HL-60 (cell line): ENCODE measurements around the gene CFLAR.

Experiments
- DNase-seq, 2 experiments: peaks; one replicate each; pipeline ENCODE4 v3.0.0-alpha.2; 2010 to 2020; ENCODE audit warnings: low read depth in 1 of 2, low spot score in 1 of 2
- H3K27ac ChIP-seq: fragments of 250-450 bp; sonication (Bioruptor Pico); replicated peaks from 2 replicates; pipeline ENCODE4 v1.5.1; 2020; ENCODE audit warnings: mild to moderate bottlenecking, moderate library complexity
- H3K27me3 ChIP-seq: fragments of 250-450 bp; sonication (Bioruptor Pico); 2 replicates; pipeline ENCODE4 v1.5.1; 2021; ENCODE audit warnings: mild to moderate bottlenecking, moderate library complexity; ENCODE audit not compliant: insufficient read depth, poor library complexity, severe bottlenecking
- H3K4me3 ChIP-seq: replicated peaks from 2 replicates; pipeline ENCODE4 v1.5.1; 2011; ENCODE audit warnings: mild to moderate bottlenecking, control low read depth, low read length; ENCODE audit not compliant: insufficient read depth
- GABPA ChIP-seq: IDR thresholded peaks from 2 replicates; pipeline ENCODE4 v1.6.1; 2012; ENCODE audit warnings: low read depth
- POLR2AphosphoS5 ChIP-seq: IDR thresholded peaks from 2 replicates; pipeline ENCODE4 v1.6.1; 2012; ENCODE audit warnings: low read depth
- SPI1 ChIP-seq: IDR thresholded peaks from 2 replicates; pipeline ENCODE4 v1.6.1; 2012; ENCODE audit warnings: low read depth, mild to moderate bottlenecking, borderline replicate concordance
- TF ChIP-seq, protein P1 (sequence below): IDR thresholded peaks from 2 replicates; pipeline ENCODE4 v1.6.1; 2012; ENCODE audit warnings: low read depth; ENCODE audit not compliant: insufficient replicate concordance
- TF ChIP-seq, protein P2 (sequence below): IDR thresholded peaks from one replicate; pipeline ENCODE4 v1.5.1; 2011; ENCODE audit warnings: low read length, control low read depth, inconsistent platforms; ENCODE audit not compliant: insufficient read depth

The CFLAR gene

DNA sequence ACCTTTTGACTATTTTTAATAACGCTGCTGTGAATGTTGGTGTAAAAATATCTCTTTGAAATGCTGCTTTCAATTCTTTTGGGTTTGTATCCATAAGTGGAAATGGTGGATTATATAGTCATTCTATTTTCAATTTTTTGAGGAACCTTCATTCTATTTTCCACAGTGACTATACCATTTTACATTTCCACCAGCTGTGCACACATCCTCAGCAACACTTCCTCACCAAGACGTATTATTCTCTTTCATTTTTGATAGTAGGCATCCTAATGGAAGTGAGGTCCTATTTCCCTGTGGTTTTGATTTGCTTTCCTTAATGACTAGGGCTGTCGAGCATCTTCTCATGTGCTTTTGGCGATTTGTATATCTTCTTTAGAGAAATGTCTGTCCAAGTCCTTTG lies 81.8 kb downstream of the CFLAR start:
- TF ChIP-seq SPI1 (no peak), GABPA (no peak), POLR2AphosphoS5 (no peak)
- TF ChIP-seq, protein P1, sequence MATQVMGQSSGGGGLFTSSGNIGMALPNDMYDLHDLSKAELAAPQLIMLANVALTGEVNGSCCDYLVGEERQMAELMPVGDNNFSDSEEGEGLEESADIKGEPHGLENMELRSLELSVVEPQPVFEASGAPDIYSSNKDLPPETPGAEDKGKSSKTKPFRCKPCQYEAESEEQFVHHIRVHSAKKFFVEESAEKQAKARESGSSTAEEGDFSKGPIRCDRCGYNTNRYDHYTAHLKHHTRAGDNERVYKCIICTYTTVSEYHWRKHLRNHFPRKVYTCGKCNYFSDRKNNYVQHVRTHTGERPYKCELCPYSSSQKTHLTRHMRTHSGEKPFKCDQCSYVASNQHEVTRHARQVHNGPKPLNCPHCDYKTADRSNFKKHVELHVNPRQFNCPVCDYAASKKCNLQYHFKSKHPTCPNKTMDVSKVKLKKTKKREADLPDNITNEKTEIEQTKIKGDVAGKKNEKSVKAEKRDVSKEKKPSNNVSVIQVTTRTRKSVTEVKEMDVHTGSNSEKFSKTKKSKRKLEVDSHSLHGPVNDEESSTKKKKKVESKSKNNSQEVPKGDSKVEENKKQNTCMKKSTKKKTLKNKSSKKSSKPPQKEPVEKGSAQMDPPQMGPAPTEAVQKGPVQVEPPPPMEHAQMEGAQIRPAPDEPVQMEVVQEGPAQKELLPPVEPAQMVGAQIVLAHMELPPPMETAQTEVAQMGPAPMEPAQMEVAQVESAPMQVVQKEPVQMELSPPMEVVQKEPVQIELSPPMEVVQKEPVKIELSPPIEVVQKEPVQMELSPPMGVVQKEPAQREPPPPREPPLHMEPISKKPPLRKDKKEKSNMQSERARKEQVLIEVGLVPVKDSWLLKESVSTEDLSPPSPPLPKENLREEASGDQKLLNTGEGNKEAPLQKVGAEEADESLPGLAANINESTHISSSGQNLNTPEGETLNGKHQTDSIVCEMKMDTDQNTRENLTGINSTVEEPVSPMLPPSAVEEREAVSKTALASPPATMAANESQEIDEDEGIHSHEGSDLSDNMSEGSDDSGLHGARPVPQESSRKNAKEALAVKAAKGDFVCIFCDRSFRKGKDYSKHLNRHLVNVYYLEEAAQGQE: no peak
- TF ChIP-seq, protein P2, sequence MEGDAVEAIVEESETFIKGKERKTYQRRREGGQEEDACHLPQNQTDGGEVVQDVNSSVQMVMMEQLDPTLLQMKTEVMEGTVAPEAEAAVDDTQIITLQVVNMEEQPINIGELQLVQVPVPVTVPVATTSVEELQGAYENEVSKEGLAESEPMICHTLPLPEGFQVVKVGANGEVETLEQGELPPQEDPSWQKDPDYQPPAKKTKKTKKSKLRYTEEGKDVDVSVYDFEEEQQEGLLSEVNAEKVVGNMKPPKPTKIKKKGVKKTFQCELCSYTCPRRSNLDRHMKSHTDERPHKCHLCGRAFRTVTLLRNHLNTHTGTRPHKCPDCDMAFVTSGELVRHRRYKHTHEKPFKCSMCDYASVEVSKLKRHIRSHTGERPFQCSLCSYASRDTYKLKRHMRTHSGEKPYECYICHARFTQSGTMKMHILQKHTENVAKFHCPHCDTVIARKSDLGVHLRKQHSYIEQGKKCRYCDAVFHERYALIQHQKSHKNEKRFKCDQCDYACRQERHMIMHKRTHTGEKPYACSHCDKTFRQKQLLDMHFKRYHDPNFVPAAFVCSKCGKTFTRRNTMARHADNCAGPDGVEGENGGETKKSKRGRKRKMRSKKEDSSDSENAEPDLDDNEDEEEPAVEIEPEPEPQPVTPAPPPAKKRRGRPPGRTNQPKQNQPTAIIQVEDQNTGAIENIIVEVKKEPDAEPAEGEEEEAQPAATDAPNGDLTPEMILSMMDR: no peak
- Histone ChIP-seq H3K27ac (no peak overlapping the region), H3K4me3 (no peak overlapping the region), H3K27me3 (no peaks in the 10 kb centered on the region)
- no peak for DNase-seq

DNA sequence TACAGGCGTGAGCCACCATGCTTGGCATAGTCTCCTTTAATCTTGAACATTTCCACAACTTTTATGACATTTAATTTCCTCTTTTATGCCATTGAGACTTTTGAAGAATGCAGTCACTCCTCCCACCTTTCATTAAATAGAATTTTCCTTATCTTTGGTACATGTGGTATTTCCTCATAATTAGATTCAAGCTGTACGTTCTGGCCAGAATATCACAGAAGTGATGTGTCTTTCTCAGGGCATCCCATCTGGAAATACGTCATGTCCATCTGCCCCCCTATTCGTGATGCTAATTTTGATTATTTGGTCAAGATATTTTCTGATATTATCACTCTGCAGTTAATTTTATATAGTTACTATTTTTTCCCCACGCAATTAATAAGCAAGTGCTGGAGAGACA lies 83.9 kb downstream of the CFLAR start:
- DNase-seq: no peak
- Histone ChIP-seq H3K4me3 (no peak overlapping the region), H3K27me3 (no peaks in the 10 kb centered on the region), H3K27ac (no peak overlapping the region)
- TF ChIP-seq GABPA: no peak
- TF ChIP-seq SPI1: no peak
- TF ChIP-seq, protein P1: no peak
- no peak for TF ChIP-seq POLR2AphosphoS5
- TF ChIP-seq, protein P2: no peak

DNA sequence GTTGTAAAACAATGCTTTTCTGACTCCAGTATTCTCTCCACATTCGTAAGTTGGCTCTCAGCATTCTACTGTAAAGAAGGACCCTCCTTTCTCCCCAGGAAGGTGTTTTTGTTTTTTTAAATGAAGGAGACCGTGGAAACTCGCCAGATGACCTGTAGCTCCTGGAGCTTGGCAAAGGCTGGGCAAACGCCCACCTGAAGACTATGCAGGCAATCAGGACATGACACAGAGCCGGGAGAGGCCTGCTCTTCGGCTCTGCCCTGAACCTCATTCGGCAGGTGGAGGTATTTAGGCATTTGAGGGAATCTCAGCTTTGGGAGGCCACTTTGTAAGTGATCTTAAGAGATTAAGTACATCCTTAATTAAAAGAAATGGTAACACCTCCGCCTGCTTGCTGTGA lies 84.4 kb downstream of the CFLAR start:
- TF ChIP-seq SPI1 (no peak), POLR2AphosphoS5 (no peak), GABPA (no peak)
- TF ChIP-seq, protein P1: no peak
- TF ChIP-seq, protein P2: no peak
- no peak for DNase-seq
- Histone ChIP-seq H3K4me3 (no peak overlapping the region), H3K27ac (no peak overlapping the region), H3K27me3 (no peaks in the 10 kb centered on the region)
